WI38 (cell line): Measurements from ENCODE around the gene MEGF6.

Experiments used
- H3K4me3 ChIP-seq: 2 replicates; pipeline ENCODE4 v1.5.1; 2011; ENCODE audit warnings: low read depth, mild to moderate bottlenecking, control low read depth, low read length
- CTCF ChIP-seq: IDR thresholded peaks from 2 replicates; pipeline ENCODE4 v1.5.1; 2012; ENCODE audit warnings: low read depth, mild to moderate bottlenecking, control low read depth, low read length

MEGF6 gene

GRCh38 chr1:3656450-3657095, 45.3 kb upstream of the MEGF6 start:
- H3K4me3 ChIP-seq: no peak overlapping the region
- no peak for TF ChIP-seq CTCF

- no peak for TF ChIP-seq CTCF
Measured at GRCh38 chr1:3654549-3655281, 43.4 kb upstream of the MEGF6 start.

GRCh38 chr1:3653286-3653618, 41.9 kb upstream of the MEGF6 start:
- no peak overlapping the region for H3K4me3 ChIP-seq
- TF ChIP-seq CTCF: no peak

More at GRCh38 chr1:3654549-3655281, 43.4 kb upstream of the MEGF6 start:
- H3K4me3 ChIP-seq: no peak overlapping the region

- TF ChIP-seq CTCF: no peak
- no peak overlapping the region for H3K4me3 ChIP-seq
Measured at GRCh38 chr1:3652548-3653285, 41.4 kb upstream of the MEGF6 start.

GRCh38 chr1:3651930-3652547, 40.7 kb upstream of the MEGF6 start, which contains the start of gene TP73:
TP73 (plus strand) TSS chr1:3652516; CDS start chr1:3682366, 29,850 bp downstream.
- TF ChIP-seq CTCF: no peak
- H3K4me3 ChIP-seq: no peak within 1 kb of the TSS

GRCh38 chr1:3651026-3651929, 40.0 kb upstream of the MEGF6 start:
- no peak overlapping the region for H3K4me3 ChIP-seq
- no peak for TF ChIP-seq CTCF
